ENCODE measurements around the gene TSPAN13.
"Not testable (repeated sequence)": the region's sequence is repeated elsewhere in the genome, so short reads cannot be mapped to it uniquely, and the experiment has no call there.

Gene TSPAN13

GRCh38 chr7:16741676-16742075 lies 11.9 kb upstream of the TSPAN13 start:
- DNase-seq = no peak

- DNase-seq = no peak
Observed at GRCh38 chr7:16742547-16742946, 11.0 kb upstream of the TSPAN13 start.

- no peak for DNase-seq
Observed at GRCh38 chr7:16743236-16743635, 10.3 kb upstream of the TSPAN13 start.

GRCh38 chr7:16744518-16745250 lies 8.9 kb upstream of the TSPAN13 start:
- no peak for DNase-seq

GRCh38 chr7:16745645-16746044 lies 7.9 kb upstream of the TSPAN13 start:
- no peak for DNase-seq

GRCh38 chr7:16747102-16747501 lies 6.5 kb upstream of the TSPAN13 start:
- no peak for DNase-seq

- DNase-seq = peak in 3 of 14 donors; percentile 18 to 64 (median 40)
Observed at GRCh38 chr7:16753932-16754855, 639 bp downstream of the TSPAN13 start.

GRCh38 chr7:16754856-16755317 lies 1.3 kb downstream of the TSPAN13 start:
- peak in 1 of 14 donors; percentile 58 for DNase-seq

- DNase-seq = no peak
Observed at GRCh38 chr7:16755397-16755796, 1.8 kb downstream of the TSPAN13 start.

- no peak for DNase-seq
Observed at GRCh38 chr7:16758036-16758435, 4.5 kb downstream of the TSPAN13 start.

GRCh38 chr7:16758631-16759611 lies 5.4 kb downstream of the TSPAN13 start:
- DNase-seq = no peak

- no peak for DNase-seq
Observed at GRCh38 chr7:16759840-16760239, 6.3 kb downstream of the TSPAN13 start.

- DNase-seq = no peak
Observed at GRCh38 chr7:16762177-16762576, 8.6 kb downstream of the TSPAN13 start.

- DNase-seq = no peak
Observed at GRCh38 chr7:16764942-16765341, 11.4 kb downstream of the TSPAN13 start.

- no peak for DNase-seq
Observed at GRCh38 chr7:16765436-16765859, 11.9 kb downstream of the TSPAN13 start.

- DNase-seq = not testable (repeated sequence)
Observed at GRCh38 chr7:16769994-16770393, 16.4 kb downstream of the TSPAN13 start.

GRCh38 chr7:16770657-16771329 lies 17.2 kb downstream of the TSPAN13 start:
- DNase-seq = no peak

- no peak for DNase-seq
Observed at GRCh38 chr7:16773326-16773725, 19.8 kb downstream of the TSPAN13 start.

GRCh38 chr7:16773884-16774283 lies 20.3 kb downstream of the TSPAN13 start:
- DNase-seq = no peak

- DNase-seq = no peak
Observed at GRCh38 chr7:16774294-16774693, 20.7 kb downstream of the TSPAN13 start.

GRCh38 chr7:16774986-16775385 lies 21.4 kb downstream of the TSPAN13 start:
- DNase-seq = no peak

- DNase-seq = no peak
Observed at GRCh38 chr7:16776053-16776452, 22.5 kb downstream of the TSPAN13 start.
